K562 (cell line): ENCODE data around the gene CXCL17. TPM values are rescaled to one million over a fixed set of nuclear protein-coding genes. Genes with fewer than 3 reads are reported as not detected.

Experiments
- ASH1L ChIP-seq: fragments of 450-650 bp; IDR thresholded peaks from 2 replicates; pipeline ENCODE4 v1.6.1; 2018; ENCODE audit warnings: borderline replicate concordance, mild to moderate bottlenecking, low read depth; ENCODE audit not compliant: partially characterized antibody
- BRCA1 ChIP-seq, 2 experiments: fragments of 450-650 bp in 1 of 2; sonication (generic) in 1 of 2; formaldehyde crosslinking in 1 of 2; IDR thresholded peaks; 2 replicates each; pipeline versions ENCODE4 v1.5.0 to v1.6.1; 2017 to 2020; ENCODE audit warnings: mild to moderate bottlenecking in 1 of 2, missing genetic modification reagents in 1 of 2
- CREB3L1 ChIP-seq: fragments of 450-650 bp; IDR thresholded peaks from 2 replicates; pipeline ENCODE4 v1.6.1; 2014; ENCODE audit warnings: low read depth, mild to moderate bottlenecking, moderate library complexity, borderline replicate concordance
- DNMT1 ChIP-seq: fragments of 450-650 bp; IDR thresholded peaks from 2 replicates; pipeline ENCODE4 v1.6.1; 2016; ENCODE audit warnings: antibody characterized with exemption, mild to moderate bottlenecking
- FOXJ2 ChIP-seq: fragments of 200-800 bp; sonication (Bioruptor generic); IDR thresholded peaks from 2 replicates; pipeline ENCODE4 v1.6.1; 2016; ENCODE audit warnings: missing genetic modification characterization, missing compliant biosample characterization
- HDAC2 ChIP-seq: fragments of 450-650 bp; IDR thresholded peaks from 2 replicates; pipeline ENCODE4 v1.6.1; 2016; ENCODE audit warnings: mild to moderate bottlenecking
- HNRNPH1 ChIP-seq: fragments of 200-400 bp; formaldehyde crosslinking; optimal IDR thresholded peaks from 2 replicates; pipeline ENCODE3; 2017; ENCODE audit warnings: low read depth, mild to moderate bottlenecking, low read length, moderate library complexity
- KDM1A ChIP-seq, 2 experiments: fragments of 450-650 bp; IDR thresholded peaks; 2 replicates each; pipeline ENCODE4 v1.6.1; 2016; ENCODE audit warnings: mild to moderate bottlenecking in 2 of 2
- KDM4B ChIP-seq, 2 experiments: fragments of 450-650 bp in 1 of 2; sonication (generic) in 1 of 2; IDR thresholded peaks; 2 replicates each; pipeline ENCODE4 v1.6.1; 2016 to 2017; ENCODE audit warnings: borderline replicate concordance in 2 of 2, antibody characterized with exemption in 1 of 2, low read depth in 1 of 2, mild to moderate bottlenecking in 1 of 2
- MED1 ChIP-seq: sonication (generic); formaldehyde crosslinking; IDR thresholded peaks from 2 replicates; pipeline ENCODE4 v1.8.1; 2023; ENCODE audit warnings: missing genetic modification reagents, borderline replicate concordance
- MXI1 ChIP-seq: IDR thresholded peaks from 2 replicates; pipeline ENCODE4 v1.6.1; 2011; ENCODE audit warnings: low read depth, mild to moderate bottlenecking, improper control_type of control experiment, low read length
- MYC ChIP-seq, 2 experiments: fragments of 250-450 bp in 1 of 2; sonication (Bioruptor Pico) in 1 of 2; IDR thresholded peaks; 2 replicates each; pipeline versions ENCODE4 v1.5.1 to v1.6.1; 2012 to 2021; ENCODE audit warnings: low read depth in 2 of 2, borderline replicate concordance in 1 of 2, improper control_type of control experiment in 1 of 2, low read length in 1 of 2, mild to moderate bottlenecking in 1 of 2, moderate library complexity in 1 of 2
- NONO ChIP-seq, 2 experiments: fragments of 200-400 bp in 1 of 2; fragments of 450-650 bp in 1 of 2; formaldehyde crosslinking in 1 of 2; IDR thresholded peaks; 2 replicates each; pipeline ENCODE4 v1.6.1; 2017; ENCODE audit warnings: low read depth in 2 of 2, mild to moderate bottlenecking in 2 of 2, moderate library complexity in 2 of 2, low read length in 1 of 2
- PRMT5 ChIP-seq: sonication (generic); formaldehyde crosslinking; IDR thresholded peaks from 2 replicates; pipeline ENCODE4 v1.5.0; 2020; ENCODE audit warnings: missing genetic modification reagents
- PTRF ChIP-seq: fragments of 450-650 bp; IDR thresholded peaks from 2 replicates; pipeline ENCODE4 v1.6.1; 2016; ENCODE audit warnings: mild to moderate bottlenecking, missing genetic modification characterization, missing compliant biosample characterization
- SFPQ ChIP-seq: fragments of 200-400 bp; formaldehyde crosslinking; IDR thresholded peaks from 2 replicates; pipeline ENCODE4 v1.6.1; 2017; ENCODE audit warnings: mild to moderate bottlenecking, low read depth, low read length, moderate library complexity
- SRSF1 ChIP-seq: fragments of 200-400 bp; formaldehyde crosslinking; IDR thresholded peaks from 2 replicates; pipeline ENCODE4 v1.6.1; 2017; ENCODE audit warnings: mild to moderate bottlenecking, low read depth, low read length, moderate library complexity
- STAG1 ChIP-seq: sonication (generic); formaldehyde crosslinking; IDR thresholded peaks from 2 replicates; pipeline ENCODE4 v1.5.0; 2020; ENCODE audit warnings: missing genetic modification reagents, borderline replicate concordance
- TAF9B ChIP-seq: fragments of 450-650 bp; IDR thresholded peaks from 2 replicates; pipeline ENCODE4 v1.6.1; 2018; ENCODE audit warnings: mild to moderate bottlenecking; ENCODE audit not compliant: partially characterized antibody
- TARDBP ChIP-seq: fragments of 450-650 bp; IDR thresholded peaks from 2 replicates; pipeline ENCODE4 v1.6.1; 2016
- TCF15 ChIP-seq: fragments of 250-450 bp; sonication (Bioruptor Pico); IDR thresholded peaks from 2 replicates; pipeline ENCODE4 v1.8.0; 2022; ENCODE audit warnings: moderate library complexity, mild to moderate bottlenecking, inconsistent platforms
- THAP7 ChIP-seq: fragments of 250-450 bp; sonication (Bioruptor Pico); IDR thresholded peaks from 2 replicates; pipeline ENCODE4 v1.5.0; 2021
- ZNF561 ChIP-seq: fragments of 450-650 bp; formaldehyde crosslinking; conservative IDR thresholded peaks from 2 replicates; pipeline ENCODE4 v1.4.0; 2020; ENCODE audit warnings: mild to moderate bottlenecking, moderate library complexity
- polyA plus RNA-seq, 8 experiments: library from polyadenylated mRNA; depleted of rRNA in 4 of 8; stranded (reverse) in 5 of 8; unstranded in 3 of 8; fragments of >200 nt; fragmentation: Nextera tagmentation in 2 of 8; fragmentation: Illumina TruSeq in 1 of 8; extraction: Ambion mirVana in 2 of 8; extraction: Trizol in 1 of 8; gene quantifications; 2 replicates each; pipeline versions ENCODE4 v1.2.1 to v1.2.3, GENCODE V29; 2011 to 2014; ENCODE audit warnings: inconsistent platforms in 1 of 8, missing spikeins in 1 of 8
- total RNA-seq, 7 experiments: library from RNA; depleted of rRNA in 6 of 7; stranded (reverse); fragments of >200 nt in 6 of 7; fragmentation: Illumina TruSeq in 2 of 7; extraction: Trizol in 2 of 7; gene quantifications; 2 replicates each; pipeline versions ENCODE4 v1.2.1 to v1.2.3, GENCODE V29; 2011 to 2021; ENCODE audit warnings: low replicate concordance in 1 of 7

CXCL17 gene
- total and polyA plus RNA-seq, 9 of the 15 experiments (the other 6 are each of a cell fraction or from before 2014, with no cell fraction given), result 0.10 to 0.15 TPM; not detected in 7

DNA sequence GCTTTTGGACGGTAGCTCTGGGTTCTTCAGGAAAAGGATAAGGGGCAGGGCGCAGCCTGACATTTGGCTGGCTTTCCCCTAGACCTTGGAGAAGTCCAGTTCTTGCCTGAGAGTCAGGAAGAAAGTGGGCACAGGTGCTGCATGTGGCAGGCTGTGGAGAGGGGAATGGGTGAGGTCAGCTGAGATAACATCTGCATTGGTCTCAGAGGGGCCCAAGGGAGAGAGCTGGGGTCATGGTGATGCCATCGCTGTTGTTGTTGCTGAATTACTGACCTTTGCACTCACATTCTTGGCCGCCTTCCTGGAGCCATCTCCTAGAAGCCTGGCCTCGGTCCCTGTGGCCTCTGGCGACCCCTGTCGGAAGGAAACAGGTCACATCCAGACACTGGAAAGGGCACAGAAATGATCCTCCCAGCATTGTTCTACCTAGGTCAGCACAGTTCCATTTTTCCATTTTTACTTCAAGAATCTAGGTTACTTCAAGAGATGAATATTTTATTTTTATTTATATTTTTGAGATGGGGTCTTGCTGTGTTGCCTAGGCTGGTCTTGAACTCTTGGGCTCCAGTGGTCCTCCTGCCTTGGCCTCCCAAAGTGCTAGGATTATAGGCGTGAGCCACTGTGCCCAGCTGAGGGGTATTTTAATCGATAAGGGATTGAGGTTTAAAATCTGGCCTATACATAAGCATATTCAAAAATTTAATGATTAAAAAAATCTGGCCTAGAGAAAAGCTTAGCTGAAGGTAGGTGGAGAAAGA lies 9.1 kb downstream of the CXCL17 start (continued):
- peak; percentile 53; the same call in 1 of the 2 replicates for TF ChIP-seq FOXJ2 (tag)
- TF ChIP-seq MYC (IDR thresholded peaks at IDR 0.05; ENCODE audit: low read depth, low read length), result no peak; the same call in 1 of the 2 replicates
- TF ChIP-seq MYC (CRISPR knock-in tag; IDR thresholded peaks at IDR 0.05; ENCODE audit: borderline replicate concordance, low read depth), result no peak
- TF ChIP-seq THAP7 (CRISPR knock-in tag), result no peak
- no peak for TF ChIP-seq HNRNPH1
- no peak for TF ChIP-seq ASH1L
- no peak for TF ChIP-seq MED1 (CRISPR knock-in tag)
- TF ChIP-seq PRMT5, result no peak
- TF ChIP-seq SRSF1, result no peak
- no peak for TF ChIP-seq KDM4B (IDR thresholded peaks at IDR 0.05; ENCODE audit: borderline replicate concordance in 2 of 2, low read depth in 1 of 2)
- no peak for TF ChIP-seq CREB3L1
- no peak for TF ChIP-seq MXI1
- TF ChIP-seq TARDBP, result 0 out of 2 replicates have a peak, but pooled peaks have one; percentile 38
- TF ChIP-seq KDM1A (IDR thresholded peaks at IDR 0.05), result no peak
- no peak for TF ChIP-seq BRCA1 (IDR thresholded peaks at IDR 0.05)
- no peak for TF ChIP-seq BRCA1 (CRISPR knock-in tag; IDR thresholded peaks at IDR 0.05)
- peak; percentile 89; the same call in 1 of the 2 replicates for TF ChIP-seq STAG1 (CRISPR knock-in tag)
- TF ChIP-seq NONO (IDR thresholded peaks at IDR 0.05; ENCODE audit: low read depth in 2 of 2, low read length in 1 of 2), result no peak
- TF ChIP-seq TCF15 (CRISPR knock-in tag), result no peak
- no peak for TF ChIP-seq DNMT1
- no peak for TF ChIP-seq PTRF (tag)
- TF ChIP-seq ZNF561 (CRISPR knock-in tag), result no peak
- TF ChIP-seq SFPQ, result no peak
- no peak for TF ChIP-seq TAF9B
- TF ChIP-seq HDAC2, result 0 out of 2 replicates have a peak, but pooled peaks have one; percentile 22
